Fibroblast of lung (primary cell): ENCODE measurements around the gene PPWD1.

Experiments used
- CTCF ChIP-seq, 2 donors: IDR thresholded peaks in 1 of 2; conservative IDR thresholded peaks in 1 of 2; 1 replicate in 1 of 2; 2 replicates in 1 of 2; pipeline ENCODE4 v1.5.1; 2011 to 2012; ENCODE audit warnings: low read length in 2 of 2, control low read depth in 1 of 2, inconsistent platforms in 1 of 2, low read depth in 1 of 2, mild to moderate bottlenecking in 1 of 2
- EZH2 ChIP-seq: IDR thresholded peaks from 2 replicates; pipeline ENCODE4 v1.5.1; 2012; ENCODE audit warnings: low read length, control low read depth, mild to moderate bottlenecking; ENCODE audit errors: missing control alignments

GRCh38 chr5:65553941-65554340 lies 9.2 kb upstream of the PPWD1 start:
- no peak for TF ChIP-seq CTCF (conservative IDR thresholded peaks at IDR 0.05 in 1 of 2, IDR thresholded peaks at IDR 0.05 in 1 of 2; ENCODE audit: low read depth in 1 of 2, low read length in 2 of 2)
- no peak for TF ChIP-seq EZH2
